NCI-H524 (cell line): ENCODE measurements around the gene TAF1B.

Source experiments
- DNase-seq, 2 experiments: peaks; one replicate each; lab custom pipeline; 2025; lab: John Stamatoyannopoulos, UW

TAF1B gene

GRCh38 chr2:9843229-9844035 lies at the start of gene TAF1B:
Gene TAF1B (plus strand): TSS chr2:9843474. CDS start chr2:9843542, 68 bp downstream.
- peak; percentile 94 to 97 for DNase-seq

DNA sequence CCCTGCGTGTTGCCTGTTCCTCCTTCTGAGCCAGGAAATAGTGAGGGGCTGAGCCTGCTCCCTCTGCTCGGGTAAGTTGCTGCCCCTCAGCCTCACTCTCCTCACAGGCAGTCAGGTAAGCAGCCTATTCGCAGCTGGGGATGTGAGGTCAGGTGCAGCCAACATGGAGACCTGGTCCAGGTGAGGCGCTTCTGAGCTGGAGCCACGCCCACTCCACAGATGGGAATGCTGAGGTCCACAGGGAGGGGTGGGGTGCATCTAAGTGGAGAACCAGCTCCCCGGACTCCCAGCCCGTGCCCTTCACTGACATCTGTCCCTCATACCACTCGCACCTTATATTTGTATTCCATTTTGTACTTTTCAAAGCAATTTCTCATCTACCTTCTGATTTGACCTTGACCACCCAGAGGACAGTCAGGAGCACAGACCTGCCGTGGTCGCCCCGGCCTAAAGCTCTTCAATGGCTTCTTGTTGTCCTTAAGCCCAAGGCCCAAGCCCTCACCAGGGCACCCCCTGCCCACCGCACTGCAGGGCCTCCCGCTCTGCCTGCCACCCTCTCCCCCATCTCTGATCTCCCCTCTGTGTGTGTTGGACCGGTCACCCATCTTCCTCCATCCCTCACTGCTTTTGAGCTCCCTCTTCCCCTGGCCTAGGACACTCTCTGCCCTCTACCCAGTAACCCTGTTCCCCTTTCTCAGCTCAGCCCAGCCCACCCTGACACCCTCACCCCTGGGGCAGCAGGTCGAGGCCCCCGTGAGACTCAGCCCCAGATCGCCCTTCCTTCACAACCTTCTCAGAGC lies 49.2 kb upstream of the TAF1B start:
- DNase-seq: no peak

GRCh38 chr2:9795071-9795470 lies 48.2 kb upstream of the TAF1B start:
- DNase-seq: no peak

DNA sequence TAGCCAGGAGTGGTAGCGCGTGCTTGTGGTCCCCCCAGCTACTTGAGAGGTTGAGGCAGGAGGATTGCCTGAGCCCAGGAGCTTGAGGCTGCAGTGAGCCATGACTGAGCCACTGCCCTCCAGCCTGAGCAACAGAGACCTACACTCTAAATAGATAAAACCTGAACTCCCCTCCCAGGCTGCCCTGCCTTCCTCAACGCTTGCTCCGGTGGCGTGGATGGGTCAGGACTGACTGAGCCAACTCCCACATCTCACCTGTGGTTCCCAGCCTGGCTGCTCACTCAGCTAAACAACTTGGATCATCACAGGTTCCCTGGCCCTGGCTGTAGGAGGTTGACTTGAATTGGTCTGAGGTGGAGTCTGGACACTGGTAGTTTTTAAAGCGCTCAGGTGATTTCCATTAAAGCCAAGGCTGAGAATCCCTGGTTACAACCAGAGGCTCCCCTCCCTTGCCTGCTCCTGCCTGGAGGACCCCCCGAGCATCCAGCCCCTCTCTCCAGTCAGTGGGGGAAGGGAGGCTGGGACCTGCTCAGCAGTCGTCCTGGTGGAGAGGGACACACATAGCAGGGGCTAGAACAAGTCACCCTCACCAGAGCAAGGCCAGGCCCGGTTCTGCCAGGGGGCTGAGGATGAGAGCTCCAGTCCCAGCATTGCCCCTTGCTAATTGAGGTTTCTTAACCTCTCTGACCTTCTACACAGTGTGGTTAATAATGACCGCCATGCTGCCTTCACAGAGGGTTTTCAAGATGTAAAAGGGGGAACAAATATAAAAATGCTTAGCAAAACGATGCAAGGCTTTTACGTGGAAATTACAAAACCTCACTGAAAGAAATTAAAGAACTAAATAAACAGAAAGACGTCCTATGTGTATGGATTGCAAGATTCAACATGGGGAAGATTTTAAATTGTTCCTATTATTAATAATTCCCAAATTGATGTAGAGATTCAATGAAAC lies 46.9 kb upstream of the TAF1B start:
- DNase-seq: no peak

DNA sequence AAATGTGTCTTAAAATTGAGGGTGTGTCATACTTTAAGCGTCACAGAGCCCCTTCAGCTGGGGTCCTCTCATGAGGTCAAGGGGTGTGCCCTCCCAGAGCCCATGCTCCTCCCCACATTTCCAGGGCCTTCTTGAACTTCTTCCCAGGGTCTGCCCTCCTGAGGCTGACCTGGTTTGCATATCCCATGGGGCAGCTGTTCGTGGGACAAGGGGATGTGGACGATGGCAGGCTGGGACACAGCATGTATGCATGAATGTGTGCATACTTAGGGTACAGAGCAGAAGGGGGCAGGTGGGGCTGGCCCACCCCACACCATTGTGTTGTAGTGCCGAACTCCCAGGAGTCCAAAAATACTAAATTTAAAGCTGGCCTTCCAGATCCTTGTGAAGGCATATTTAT lies 46.2 kb upstream of the TAF1B start:
- DNase-seq: no peak

DNA sequence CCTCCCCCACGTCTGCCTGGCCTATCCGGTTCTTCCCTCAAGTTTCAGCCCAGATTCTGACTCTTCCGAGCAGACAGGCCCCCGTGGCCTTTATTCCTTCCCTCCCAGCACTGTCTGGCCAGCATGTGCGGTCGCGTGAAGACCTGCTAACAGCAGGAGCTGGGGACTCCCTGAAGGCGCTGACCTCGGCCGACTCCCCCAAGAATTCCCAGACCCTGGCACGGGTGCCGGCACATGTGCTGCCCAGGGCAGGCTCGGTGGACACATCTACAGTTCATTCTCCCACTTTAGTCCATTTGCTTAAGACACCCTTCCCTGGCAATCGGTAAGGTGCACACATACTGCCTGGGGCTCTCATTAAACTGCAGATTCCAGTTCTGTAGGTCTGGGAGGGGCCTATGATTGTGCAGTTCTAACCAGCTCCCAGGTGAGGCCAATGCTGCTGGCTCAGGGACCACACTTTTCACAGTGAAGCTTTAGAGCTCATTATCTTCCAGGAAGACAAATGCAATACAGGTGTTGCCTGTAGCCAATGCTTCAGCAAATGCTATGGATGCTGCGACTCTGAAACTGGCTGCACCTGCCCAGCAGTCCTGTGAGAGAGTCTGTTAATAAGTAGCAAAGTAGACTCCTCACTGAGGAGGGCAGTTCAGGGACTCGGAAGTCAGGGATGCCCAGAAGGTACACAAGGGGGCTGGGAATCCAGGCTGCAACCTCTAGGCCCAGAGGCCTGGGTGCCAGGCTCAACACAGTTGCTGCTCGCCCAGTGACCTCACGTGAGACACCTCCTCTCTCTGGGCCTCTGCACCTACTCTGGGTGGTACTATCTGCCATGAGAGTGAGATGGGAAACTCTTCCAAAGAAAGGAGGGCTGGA lies 45.4 kb upstream of the TAF1B start:
- DNase-seq: no peak

DNA sequence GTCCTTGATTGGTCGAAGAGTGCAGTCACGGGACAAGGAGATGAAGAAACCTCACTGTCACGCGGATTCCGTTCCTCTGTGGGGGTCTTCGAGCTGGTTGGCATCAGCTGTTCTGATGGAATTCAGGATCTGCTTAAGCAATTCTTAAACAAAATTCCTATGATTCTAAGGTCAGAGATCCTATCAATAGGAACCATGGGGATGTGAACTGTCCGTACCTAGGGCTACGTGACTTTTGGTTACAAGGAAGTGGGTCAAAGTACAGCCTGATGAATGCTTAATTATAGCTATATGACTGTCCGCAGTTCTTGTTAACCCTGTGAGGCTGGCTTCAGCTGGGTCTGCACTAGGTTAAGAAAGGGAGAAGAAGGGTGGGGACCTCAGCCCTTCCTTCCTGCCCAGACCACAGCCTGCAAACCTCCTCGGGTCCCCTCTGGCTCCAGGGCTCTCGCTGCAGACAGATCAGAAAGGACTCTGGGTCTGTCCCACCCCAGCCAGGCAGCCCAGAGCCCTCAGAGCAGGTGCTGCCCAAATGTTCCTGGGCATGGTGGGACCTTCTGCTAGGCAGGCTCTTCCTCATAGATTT lies 44.2 kb upstream of the TAF1B start:
- no peak for DNase-seq

DNA sequence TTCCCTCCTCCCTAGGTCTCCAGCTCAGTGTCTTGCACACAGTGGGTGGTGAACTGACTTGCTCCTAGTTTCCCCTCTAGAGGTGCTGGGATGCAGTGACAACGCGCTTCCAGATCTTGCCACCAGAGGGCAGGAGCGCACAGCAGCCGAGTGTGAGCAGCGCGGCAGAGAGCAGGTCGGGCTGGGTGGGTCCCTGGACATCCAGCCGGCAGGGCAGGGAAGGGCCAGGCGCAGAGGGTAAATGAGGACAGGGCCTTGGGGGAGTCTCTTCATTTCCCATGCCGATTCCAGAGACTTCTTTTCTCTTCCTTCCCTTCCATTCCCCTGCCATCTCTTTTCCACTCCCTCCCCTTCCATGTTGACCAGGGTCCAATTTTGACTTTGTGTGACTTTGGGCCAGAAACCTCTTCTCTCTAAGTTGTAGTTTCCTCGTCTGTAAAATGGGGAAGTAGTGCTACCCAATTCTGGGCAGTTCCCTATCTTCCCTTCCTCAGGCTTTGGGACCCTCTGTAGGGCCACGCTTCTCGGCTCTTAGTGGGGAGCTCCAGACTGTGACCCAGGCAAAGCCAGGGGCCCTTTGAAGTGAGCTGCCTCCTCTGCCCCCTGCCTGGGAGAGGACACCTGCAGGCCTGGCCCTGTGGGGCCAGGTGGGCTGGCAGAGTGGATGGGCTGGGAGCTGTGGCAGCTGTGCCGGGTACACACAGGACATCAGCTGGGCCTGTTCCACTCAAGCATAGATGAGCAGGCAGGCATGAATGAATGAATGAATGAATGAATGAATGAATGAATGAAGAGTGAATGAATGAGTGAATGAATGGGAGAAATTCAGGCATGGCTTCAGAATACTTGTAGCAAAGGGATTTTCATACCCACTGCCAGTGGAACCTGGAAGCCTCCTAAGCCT lies 43.3 kb upstream of the TAF1B start:
- peak; percentile 63 to 82 for DNase-seq

- DNase-seq: no peak
These were observed 42.7 kb upstream of the TAF1B start for GRCh38 chr2:9800639-9800974.

GRCh38 chr2:9800975-9801726 lies 42.1 kb upstream of the TAF1B start:
- no peak for DNase-seq

DNA sequence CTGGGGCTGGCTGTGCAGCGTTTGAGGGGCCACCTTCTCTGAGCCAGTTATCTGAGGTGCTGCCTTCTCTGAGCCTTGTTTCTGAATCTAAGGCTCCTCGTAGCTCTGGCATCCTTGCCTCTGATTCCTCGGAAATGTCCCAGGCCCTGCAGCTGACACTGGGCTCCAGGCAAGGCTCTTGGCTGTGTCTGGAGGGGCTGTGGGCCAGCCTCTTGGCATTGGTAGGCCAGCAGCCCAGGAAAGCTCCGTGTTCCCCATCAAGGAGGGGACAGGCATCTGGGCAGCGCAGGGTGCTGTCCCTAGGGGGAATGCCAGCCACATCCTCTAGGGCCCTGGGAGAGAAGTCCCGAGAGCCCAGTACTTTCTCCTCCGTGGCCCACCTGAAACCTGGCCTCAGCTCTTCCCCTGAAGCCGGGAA lies 40.7 kb upstream of the TAF1B start:
- DNase-seq: no peak

DNA sequence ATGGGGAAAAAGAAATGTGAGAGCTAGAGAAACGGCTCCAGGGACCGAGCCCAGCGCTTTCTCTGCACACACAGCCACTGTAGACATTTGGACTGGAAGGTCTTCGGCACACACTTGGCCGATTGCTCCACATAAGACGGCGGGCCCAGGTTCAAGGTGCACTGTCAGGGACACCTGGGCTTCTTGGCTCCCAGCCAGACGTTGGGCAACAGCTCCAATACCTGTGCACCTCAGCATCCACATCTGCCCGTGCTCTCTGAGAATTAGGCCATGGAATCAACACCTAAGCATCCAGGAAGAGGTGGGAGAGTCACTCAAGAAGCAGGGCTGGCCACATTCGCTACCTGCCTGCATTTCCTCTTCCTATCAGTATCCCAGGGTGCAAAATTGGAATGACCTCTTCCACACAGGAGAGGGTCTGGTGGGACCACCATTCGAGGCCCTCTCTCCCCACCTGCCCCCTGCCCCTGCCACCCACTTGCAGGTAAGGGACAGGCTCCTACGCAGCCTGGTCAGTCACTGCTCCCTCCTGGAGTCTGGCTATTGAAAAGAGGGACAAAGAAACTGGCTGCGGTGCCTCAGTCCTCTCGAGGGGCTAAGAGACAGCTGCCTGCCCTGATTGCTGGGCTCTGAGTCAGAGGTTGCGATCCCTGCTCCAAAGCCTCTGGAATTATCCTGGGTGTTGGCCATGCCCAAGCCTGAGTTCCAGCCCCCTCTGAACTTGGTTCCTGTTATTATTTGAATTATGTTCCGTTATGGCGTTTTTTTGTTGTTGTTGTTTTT lies 40.1 kb upstream of the TAF1B start:
- DNase-seq: no peak

DNA sequence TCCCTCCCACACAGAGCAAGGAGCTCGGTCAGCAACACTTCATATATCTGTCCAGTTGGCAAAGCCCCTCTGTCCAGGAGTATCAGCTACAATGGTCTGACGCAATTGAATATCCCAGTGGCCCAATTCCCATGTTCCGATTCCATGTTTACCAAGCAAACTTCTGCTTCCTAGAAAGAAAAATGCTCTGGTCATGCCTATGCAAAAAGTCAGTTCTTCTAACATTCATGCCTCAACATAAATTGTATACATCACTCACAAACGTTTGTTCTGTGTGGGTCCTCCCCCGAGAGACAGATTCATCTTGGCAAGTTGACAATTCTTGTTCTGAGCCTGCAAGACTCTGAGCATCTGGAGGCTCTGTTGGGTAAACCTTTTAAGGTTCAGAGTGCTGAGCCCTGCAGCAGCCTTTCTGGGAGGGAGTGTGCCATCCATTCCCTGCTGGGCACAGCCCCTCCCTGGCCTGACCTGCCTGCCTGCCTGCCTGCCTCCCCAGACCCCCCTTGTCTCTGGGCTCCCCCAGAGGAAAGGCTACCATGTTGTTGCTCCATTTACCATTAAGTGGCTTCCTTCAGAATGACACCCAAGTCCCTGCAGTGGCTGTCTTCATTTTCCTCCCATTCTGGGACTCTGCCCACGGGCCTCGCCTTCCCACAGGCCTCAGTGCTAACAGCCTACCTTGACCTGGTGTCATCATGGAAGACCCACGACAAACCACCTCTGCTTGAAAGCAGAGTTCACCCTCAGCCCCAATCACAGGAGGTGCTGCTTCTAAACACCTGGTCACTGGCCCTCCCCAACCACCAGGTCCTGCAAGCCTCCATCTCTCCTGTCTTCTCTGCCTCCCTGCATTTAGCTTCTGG lies 37.6 kb upstream of the TAF1B start:
- peak in 1 of 2 experiments; percentile 56 for DNase-seq

- DNase-seq: no peak
These were observed 37.0 kb upstream of the TAF1B start for GRCh38 chr2:9806298-9806610.

- no peak for DNase-seq
These were observed 36.6 kb upstream of the TAF1B start for GRCh38 chr2:9806656-9807055.

DNA sequence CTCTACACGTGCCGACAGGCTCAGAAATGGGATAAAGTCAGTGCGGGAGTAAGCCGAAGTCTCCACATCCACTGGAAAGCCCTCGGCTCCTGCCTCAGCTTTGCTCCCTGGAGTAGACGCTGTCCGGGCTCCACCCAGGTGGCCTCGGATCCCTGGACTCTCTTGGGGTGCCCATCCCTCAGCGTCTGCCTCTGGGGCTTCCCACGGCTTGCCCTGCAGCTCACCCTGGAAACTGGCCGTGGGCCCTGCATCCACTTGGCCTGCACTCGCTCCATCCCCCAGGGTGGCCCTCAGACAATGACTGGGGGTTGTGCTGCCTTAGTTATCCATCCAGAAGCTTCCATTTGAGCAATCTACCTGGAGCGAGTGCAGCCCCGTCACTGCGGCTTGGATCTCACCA lies 36.2 kb upstream of the TAF1B start:
- DNase-seq: no peak

GRCh38 chr2:9807555-9808305 lies 35.5 kb upstream of the TAF1B start:
- no peak for DNase-seq
